NCI-H2171 (cell line): Measurements from ENCODE around the gene RHOH.

Source experiments
- DNase-seq: peaks from one replicate; lab custom pipeline; 2025; lab: John Stamatoyannopoulos, UW

RHOH gene

GRCh38 chr4:40205259-40206198 is 8.7 kb downstream of the RHOH start:
- DNase-seq = no peak

GRCh38 chr4:40206426-40206825 is 9.6 kb downstream of the RHOH start:
- DNase-seq = no peak

GRCh38 chr4:40209401-40209800 is 12.6 kb downstream of the RHOH start:
- DNase-seq = no peak

DNA sequence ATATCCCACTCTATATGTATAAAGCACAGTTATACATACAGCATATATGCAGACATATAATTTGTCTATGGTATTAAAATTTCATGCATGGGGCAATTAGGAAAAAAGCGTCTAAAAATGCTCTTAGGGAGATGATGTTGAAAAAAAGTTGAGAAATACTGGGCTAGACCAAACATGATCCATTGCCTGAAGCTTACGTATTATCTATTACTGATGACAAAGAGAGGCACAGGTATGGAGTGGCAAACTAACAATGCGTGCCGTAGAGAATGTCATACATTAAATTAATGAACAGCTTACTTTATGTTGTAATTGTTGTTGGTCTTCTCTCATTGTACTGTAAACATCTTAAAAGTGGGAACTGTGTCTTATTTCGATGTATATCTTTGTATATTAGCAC is 13.9 kb downstream of the RHOH start:
- no peak for DNase-seq

DNA sequence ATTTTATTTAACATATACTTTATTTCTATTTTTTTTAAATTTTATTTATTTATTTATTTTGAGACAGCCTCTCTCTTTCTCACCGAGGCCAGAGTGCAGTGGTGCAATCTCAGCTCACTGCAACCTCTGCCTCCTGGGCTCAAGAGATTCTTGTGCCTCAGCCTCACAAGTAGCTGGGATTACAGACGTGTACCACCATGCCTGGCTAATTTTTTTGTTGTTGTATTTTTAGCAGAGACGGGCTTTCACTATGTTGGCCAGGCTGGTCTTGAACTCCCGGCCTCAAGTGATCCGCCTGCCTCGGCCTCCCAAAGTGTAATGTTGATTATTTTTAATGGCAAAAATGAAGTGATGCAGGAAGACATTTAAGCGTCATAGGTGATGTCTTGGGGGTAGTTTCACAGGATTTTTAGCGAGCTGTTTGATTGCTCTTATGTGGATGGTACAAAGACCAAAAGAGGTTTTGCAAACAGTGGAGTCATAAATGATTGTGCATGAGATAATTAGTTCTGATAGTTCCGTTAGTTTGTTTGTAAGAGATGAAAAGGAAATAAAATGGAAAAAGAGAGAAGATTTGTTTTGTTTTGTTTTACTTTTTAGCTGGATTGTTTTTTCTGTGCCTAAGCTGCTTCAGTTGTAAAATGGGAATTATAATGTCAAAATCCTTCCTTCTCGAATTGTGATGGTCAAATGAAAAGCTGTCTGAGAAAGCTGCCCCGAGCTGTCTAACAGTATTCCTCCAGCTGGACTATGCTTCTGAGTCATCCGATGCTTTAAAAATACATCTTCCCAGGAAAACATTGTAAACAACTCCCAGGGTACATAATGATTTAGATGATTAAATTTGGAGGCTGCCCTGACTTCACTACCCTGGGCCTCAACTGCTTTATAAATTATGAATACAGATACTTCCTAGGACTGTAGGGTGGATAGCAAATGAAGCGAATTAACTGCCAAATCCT is 14.7 kb downstream of the RHOH start:
- DNase-seq = no peak

DNA sequence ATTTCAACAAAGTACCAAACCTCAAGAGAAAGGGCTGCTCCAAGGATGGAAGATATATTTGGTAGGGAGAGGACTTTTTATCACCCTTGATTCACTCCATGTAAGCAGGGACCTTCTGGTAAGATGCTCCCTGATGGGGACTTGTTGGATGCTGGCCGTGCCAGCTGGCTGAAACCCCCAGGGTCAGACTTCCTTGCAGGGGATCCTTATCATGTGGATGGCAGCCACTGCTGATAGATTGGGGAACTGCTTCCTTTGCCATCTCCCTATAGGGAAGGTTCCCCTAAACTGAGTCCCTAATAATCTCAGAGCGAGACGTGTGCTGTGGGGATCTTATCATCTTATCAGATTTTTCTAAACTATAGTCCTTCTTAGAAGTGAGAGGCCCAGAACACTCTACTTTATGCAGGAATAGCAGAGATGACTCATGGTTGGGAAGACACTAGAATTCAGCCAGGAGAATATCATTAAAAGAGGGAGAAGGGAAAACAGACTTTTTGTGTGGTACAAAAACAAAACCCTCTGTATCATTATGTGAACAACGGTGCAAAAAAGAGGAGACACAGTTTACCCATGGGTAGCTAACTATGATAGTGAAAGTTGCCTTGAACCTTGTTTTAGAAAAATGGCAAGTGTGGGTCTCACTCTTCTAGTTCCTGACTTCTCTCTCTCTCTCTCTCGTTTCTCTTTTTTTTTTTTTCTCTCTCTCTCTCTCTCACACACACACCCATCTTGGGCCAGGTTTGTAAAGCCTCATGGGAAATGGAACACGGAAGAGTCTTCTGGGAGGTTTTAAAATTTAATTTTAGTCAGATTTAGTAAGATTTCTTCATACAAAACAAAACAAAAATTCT is 16.1 kb downstream of the RHOH start:
- no peak for DNase-seq

GRCh38 chr4:40214038-40214437 is 17.2 kb downstream of the RHOH start:
- no peak for DNase-seq

DNA sequence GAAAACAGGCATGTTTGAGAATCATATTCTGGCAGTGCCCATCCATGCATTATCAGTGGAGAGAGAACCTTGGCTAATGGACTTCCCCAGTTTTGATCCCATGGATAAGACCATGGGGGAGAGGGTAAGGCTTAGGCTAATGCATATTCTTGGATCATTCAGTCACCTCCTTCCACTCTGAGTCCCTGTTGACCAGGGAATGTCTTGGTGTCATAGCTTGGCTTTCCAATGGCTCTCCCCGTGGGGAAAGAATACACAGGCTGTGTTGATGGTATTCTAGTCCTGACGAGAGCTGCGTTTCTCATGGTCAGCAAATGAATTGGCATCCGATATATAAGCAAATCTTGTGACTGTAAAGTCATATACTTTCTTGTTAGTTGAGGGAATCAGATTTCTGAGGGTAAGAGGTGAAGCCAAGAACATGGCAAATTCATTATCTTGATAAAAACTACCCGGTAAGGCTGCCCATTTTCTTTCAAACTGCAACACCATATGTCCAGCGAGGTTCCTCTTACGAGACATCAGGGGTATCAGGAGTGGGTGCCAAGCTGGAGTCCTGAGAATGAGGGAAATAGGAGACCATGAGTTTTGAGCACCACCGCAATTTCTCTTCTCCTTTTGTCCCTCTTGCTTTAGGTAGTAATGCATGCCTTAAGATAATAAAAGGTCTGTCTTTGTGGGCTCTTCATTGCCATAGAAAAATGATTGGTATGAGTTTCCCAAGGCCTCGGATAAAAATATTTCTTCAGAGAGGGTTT is 18.0 kb downstream of the RHOH start:
- DNase-seq = no peak

GRCh38 chr4:40216622-40217366 is 20.0 kb downstream of the RHOH start:
- DNase-seq = no peak

- no peak for DNase-seq
Measured at GRCh38 chr4:40221744-40222143, 24.9 kb downstream of the RHOH start.

DNA sequence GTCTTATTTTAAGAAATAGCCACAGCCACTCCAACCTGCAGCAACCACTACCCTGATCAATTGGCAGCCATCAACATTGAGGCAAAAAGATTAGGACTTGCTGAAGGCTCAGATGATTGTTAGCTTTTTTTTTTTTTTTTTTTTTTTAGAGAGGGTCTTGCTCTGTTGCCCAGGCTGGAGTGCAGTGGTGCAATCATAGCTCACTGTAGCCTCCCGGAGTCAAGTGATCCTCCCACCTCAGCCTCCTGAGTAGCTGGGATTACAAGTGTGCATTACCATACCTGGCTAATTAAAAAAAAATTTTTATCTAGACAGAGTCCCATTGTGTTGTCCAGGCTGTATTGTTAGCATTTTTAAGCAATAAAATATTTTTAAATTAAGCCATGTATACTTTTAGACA is 26.5 kb downstream of the RHOH start:
- DNase-seq = no peak

GRCh38 chr4:40224432-40224831 is 27.6 kb downstream of the RHOH start:
- DNase-seq = no peak

- no peak for DNase-seq
Measured at GRCh38 chr4:40225497-40225896, 28.7 kb downstream of the RHOH start.

GRCh38 chr4:40227284-40227683 is 30.5 kb downstream of the RHOH start:
- DNase-seq = no peak

GRCh38 chr4:40228497-40229365 is 31.9 kb downstream of the RHOH start:
- DNase-seq = no peak

GRCh38 chr4:40231316-40231863 is 34.6 kb downstream of the RHOH start:
- no peak for DNase-seq

DNA sequence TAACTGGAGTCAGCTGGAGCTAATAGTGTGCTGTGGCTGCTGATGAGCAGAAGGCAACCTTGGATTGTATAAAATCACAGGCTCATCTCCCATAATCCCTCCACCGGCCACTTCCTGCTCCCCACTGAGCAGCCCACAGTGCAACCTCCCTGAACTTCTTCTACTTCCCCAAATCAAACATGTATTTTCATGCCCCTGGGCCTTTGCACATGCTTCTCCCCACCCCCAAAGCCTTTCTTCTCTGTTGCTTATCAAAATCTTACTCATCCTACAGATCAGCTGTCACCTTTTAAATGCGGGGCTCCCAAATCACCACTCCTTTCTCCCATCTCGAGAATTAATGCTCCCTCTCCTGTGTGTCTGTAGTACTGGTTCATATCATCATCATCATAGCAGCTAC is 35.8 kb downstream of the RHOH start:
- no peak for DNase-seq

DNA sequence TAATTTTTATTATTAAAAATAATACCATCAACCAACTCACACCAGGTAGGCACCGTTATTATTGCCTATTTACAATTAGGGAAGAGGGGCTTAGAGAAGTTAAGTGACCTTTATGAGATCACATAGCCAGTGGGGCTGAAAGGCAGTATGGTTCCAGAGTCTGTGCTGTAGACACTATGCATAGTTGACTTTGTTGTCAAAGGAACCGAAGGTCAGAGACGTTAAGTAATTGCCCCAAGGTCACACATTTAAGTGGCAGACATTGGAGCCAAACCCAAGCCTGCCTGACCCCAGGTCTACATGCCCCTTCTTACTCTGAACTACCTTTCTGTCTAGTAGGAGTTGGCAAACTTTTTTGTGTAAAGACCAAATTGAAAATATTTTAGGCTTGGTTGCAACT is 36.4 kb downstream of the RHOH start:
- no peak for DNase-seq

GRCh38 chr4:40234519-40235039 is 37.7 kb downstream of the RHOH start:
- no peak for DNase-seq
